T-helper 2 cell treated with Interferon-gamma antibody and Interleukin-4, amounts not matched to agents 100 ng/mL and 5 ng/mL, for 36 hours (primary cell): Measurements from ENCODE around the gene ZNF354C. TPM values are rescaled to one million over a fixed set of nuclear protein-coding genes. Genes with fewer than 3 reads are reported as not detected.

Experiments
- intact Hi-C: fragments of 100-400 bp; cut with micrococcal nuclease; formaldehyde crosslinking; loops from one replicate; pipeline ENCODE4 v1.15.1; 2023
- total RNA-seq: library from RNA; stranded (reverse); gene quantifications from 2 replicates; pipeline ENCODE4 v1.2.3, GENCODE V29; 2022

Gene ZNF354C
- total RNA-seq, 1 donor from 2014 or later = 3.7 TPM

GRCh38 chr5:179113143-179113530, 53.0 kb downstream of the ZNF354C start:
- intact Hi-C loops = no loop called here

- intact Hi-C loops = no loop called here
Measured at GRCh38 chr5:179113945-179114641, 53.9 kb downstream of the ZNF354C start.

GRCh38 chr5:179114756-179115155, 54.6 kb downstream of the ZNF354C start:
- intact Hi-C loops = no loop called here

GRCh38 chr5:179115307-179115706, 55.1 kb downstream of the ZNF354C start:
- intact Hi-C loops = no loop called here

- intact Hi-C loops = no loop called here
Measured at GRCh38 chr5:179115845-179116524, 55.8 kb downstream of the ZNF354C start.

GRCh38 chr5:179118338-179118737, 58.2 kb downstream of the ZNF354C start:
- intact Hi-C loops = no loop called here

GRCh38 chr5:179118756-179119414, 58.7 kb downstream of the ZNF354C start:
- intact Hi-C loops = no loop called here

- intact Hi-C loops = no loop called here
Measured at GRCh38 chr5:179119415-179120170, 59.4 kb downstream of the ZNF354C start.

GRCh38 chr5:179120421-179120861, 60.3 kb downstream of the ZNF354C start:
- intact Hi-C loops = no loop called here

- intact Hi-C loops = no loop called here
Measured at GRCh38 chr5:179120951-179121666, 60.9 kb downstream of the ZNF354C start.

GRCh38 chr5:179121667-179122111, 61.5 kb downstream of the ZNF354C start:
- intact Hi-C loops = no loop called here

GRCh38 chr5:179122411-179123108, 62.4 kb downstream of the ZNF354C start:
- intact Hi-C loops = no loop called here

- intact Hi-C loops = no loop called here
Measured at GRCh38 chr5:179123109-179123426, 62.9 kb downstream of the ZNF354C start.

GRCh38 chr5:179123491-179124272, 63.5 kb downstream of the ZNF354C start:
- intact Hi-C loops = no loop called here

GRCh38 chr5:179124273-179124852, 64.2 kb downstream of the ZNF354C start:
- intact Hi-C loops = no loop called here

GRCh38 chr5:179124853-179125788, 64.9 kb downstream of the ZNF354C start:
- intact Hi-C loops = no loop called here

GRCh38 chr5:179125789-179126505, 65.8 kb downstream of the ZNF354C start:
- intact Hi-C loops = no loop called here
